ENCODE results near the gene LAMA2.

- no peak for TF ChIP-seq CTCF (IDR thresholded peaks at IDR 0.05)
- no peak for TF ChIP-seq POLR2A (IDR thresholded peaks at IDR 0.05)
Observed at GRCh38 chr6:129491436-129491835, 608.5 kb downstream of the LAMA2 start.
